NCI-H2227 treated with DMSO at 0.1 percent for 48 hours (cell line): ENCODE results near the gene IFT122.
"Not testable (repeated sequence)": the region's sequence is repeated elsewhere in the genome, so short reads cannot be mapped to it uniquely, and the experiment has no call there.

ENCODE experiments used
- DNase-seq: peaks from one replicate; lab custom pipeline; 2025; lab: John Stamatoyannopoulos, UW

IFT122 gene, protein sequence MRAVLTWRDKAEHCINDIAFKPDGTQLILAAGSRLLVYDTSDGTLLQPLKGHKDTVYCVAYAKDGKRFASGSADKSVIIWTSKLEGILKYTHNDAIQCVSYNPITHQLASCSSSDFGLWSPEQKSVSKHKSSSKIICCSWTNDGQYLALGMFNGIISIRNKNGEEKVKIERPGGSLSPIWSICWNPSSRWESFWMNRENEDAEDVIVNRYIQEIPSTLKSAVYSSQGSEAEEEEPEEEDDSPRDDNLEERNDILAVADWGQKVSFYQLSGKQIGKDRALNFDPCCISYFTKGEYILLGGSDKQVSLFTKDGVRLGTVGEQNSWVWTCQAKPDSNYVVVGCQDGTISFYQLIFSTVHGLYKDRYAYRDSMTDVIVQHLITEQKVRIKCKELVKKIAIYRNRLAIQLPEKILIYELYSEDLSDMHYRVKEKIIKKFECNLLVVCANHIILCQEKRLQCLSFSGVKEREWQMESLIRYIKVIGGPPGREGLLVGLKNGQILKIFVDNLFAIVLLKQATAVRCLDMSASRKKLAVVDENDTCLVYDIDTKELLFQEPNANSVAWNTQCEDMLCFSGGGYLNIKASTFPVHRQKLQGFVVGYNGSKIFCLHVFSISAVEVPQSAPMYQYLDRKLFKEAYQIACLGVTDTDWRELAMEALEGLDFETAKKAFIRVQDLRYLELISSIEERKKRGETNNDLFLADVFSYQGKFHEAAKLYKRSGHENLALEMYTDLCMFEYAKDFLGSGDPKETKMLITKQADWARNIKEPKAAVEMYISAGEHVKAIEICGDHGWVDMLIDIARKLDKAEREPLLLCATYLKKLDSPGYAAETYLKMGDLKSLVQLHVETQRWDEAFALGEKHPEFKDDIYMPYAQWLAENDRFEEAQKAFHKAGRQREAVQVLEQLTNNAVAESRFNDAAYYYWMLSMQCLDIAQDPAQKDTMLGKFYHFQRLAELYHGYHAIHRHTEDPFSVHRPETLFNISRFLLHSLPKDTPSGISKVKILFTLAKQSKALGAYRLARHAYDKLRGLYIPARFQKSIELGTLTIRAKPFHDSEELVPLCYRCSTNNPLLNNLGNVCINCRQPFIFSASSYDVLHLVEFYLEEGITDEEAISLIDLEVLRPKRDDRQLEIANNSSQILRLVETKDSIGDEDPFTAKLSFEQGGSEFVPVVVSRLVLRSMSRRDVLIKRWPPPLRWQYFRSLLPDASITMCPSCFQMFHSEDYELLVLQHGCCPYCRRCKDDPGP

DNA sequence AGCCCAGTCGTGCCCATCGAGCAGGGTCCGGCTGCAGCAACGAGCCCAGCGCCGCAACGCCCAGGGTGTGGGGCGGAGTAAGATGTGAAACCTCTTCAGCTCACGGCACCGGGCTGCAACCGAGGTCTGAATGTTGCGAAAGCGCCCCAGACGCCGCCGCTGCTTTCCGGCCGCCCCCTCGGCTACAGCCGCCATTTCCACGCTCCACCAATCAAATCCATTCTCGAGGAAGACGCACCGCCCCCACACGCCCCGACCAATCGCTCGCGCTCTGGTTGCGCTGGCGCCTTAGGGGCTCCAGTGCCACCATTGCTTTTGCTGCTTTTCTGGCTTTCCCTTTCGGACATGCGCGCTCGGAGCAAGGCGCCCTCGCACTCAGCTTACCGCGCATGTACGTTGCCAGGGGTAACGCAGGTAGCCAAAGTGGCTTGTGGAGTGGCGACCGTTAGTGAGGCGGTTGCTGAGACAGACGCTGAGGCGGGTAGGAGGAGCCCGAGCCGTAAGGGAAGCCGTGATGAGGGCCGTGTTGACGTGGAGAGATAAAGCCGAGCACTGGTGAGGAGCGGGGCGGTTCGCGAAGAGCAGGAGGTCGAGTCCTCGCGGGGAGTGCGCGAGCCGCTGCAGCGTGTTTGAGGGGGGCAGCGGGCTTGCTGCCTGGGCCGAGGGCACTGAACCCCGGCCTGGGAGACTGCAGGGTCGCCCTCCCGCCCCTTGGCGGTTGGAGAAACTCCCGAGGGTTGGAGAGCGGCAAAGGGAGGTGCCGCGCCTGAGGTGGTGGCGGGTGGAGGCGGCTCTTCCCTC is at the start of gene IFT122, which contains the start of gene MBD4:
Gene IFT122, plus strand, starts transcription at position 408 of the 801 bp plus-strand sequence. Its CDS starts 107 bp downstream, at position 515.
Gene MBD4, minus strand, starts transcription at position 132 of the 801 bp plus-strand sequence. Its CDS starts 115 bp downstream, at position 17.
- peak; percentile 95 for DNase-seq

DNA sequence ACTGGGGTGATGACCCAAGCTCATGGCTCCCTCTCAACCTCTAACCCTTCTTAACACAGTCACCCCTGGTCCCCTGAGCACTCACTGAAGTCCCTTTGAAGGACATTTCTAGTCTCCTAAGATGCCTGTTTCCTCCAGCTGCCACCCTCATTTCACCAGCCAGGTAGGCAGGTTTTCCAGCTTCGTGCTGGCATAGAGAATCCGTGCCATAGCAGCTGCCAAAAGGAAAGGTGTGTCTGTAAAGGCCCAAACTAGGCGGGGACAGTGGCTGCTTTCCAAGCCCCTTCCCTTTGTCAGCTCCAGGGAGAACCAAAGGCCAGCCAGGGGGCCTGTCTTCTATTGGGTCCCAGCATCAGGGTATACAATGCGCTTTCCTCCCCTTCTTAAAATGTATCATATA is 48.4 kb upstream of the IFT122 start:
- DNase-seq, result not testable (repeated sequence)

DNA sequence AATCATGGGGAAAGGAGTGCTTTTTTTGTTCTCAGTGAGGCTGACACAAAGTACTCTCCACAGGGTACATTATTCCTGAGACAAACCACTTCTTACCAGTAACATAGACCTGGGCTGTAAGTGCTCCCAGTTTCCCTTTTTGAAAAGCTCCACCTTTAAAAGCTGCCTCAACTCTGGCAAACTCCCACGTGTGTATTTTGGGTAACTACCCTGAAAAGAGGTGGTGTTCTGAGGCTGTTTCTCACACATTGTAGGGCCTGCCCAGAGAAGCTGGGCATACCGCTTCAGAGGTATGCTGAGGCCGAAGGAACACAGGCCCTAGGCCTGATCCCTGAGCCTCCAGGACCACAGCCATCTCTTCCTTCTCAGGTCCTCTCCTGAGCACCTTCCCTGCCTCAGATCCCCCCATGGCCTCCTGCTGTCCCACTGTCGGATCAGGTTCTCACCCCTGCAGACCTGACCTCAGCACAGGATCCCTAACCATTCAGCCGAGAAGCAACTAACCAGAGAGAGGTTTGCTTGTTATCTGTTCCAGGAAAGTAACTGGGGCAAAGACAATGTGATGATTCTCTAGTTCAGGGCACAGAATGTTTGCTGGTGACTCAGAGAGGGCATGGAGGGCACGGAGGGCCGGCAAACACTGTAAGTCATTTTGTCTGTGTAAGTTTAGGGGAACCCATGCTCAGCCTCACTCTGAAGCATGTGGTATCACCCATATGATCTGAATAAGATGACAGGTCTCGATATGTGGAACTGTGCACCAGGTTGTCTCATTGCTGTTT is 47.7 kb upstream of the IFT122 start:
- DNase-seq, result not testable (repeated sequence)

DNA sequence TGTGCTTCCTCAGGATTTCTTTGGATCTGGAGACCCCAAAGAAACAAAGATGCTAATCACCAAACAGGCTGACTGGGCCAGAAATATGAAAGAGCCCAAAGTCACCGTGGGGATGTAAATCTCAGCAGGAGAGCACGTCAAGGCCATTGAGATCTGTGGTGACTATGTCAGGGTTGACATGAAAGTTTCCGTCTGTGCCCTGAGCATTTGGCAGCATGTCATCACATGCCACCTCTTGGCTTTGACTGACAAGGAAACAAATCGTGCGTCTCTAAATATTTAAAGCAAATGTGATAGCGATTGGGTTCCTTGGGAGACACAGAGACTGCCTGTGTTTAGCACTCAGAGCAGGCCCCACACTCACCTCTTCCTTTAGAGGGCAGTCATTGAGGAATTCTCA is 46.8 kb upstream of the IFT122 start:
- DNase-seq, result no peak

DNA sequence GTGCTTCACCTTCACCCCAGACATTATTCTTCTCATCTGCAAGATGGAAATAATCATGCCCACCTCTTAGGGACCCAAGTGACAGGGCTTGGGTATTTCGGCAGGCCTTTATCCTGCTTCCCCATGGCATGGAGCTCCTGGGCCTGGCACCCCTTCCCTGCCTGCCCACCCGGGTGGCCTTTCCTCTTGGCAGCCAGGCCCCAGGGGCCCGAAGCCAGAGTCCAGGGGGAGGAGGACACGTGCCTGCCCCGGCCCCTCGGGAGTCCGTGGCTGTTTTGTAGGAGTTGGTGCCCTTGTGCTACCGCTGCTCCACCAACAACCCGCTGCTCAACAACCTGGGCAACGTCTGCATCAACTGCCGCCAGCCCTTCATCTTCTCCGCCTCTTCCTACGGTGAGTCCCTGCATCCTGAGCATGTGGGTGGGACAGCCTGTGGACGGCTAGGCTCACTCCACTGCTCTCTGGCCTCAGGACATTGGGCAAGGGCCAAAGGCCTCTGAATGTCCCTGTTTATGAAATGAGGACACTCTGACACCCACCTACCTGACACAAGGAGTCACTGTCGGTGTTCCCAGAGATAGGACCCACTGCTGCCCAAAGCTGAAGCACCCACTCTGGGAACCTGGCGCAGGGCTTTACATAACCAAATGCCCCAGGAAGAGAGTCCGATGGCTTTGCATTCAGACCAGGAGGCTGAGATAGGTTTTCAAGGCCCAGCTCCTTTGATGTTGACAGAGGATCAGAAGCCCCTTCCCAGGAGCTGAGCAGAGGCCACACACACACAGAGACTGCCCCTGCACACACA is 46.1 kb upstream of the IFT122 start:
- DNase-seq, result not testable (repeated sequence)

DNA sequence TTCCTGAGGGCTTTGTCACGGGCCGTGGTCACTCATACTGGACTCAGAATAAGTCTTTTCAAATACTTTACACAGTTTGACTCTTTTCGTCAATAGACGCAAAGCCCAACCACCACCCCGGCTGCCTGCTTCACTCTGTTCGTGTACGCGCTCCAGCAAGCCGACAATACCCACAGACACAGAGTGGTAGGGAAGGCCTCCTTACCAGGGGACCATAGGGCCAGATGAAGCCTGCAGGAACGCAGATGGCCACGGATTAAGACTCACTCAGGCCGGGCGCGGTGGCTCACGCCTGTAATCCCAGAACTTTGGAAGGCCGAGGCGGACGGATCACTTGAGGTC is 41.2 kb upstream of the IFT122 start:
- DNase-seq, result no peak

DNA sequence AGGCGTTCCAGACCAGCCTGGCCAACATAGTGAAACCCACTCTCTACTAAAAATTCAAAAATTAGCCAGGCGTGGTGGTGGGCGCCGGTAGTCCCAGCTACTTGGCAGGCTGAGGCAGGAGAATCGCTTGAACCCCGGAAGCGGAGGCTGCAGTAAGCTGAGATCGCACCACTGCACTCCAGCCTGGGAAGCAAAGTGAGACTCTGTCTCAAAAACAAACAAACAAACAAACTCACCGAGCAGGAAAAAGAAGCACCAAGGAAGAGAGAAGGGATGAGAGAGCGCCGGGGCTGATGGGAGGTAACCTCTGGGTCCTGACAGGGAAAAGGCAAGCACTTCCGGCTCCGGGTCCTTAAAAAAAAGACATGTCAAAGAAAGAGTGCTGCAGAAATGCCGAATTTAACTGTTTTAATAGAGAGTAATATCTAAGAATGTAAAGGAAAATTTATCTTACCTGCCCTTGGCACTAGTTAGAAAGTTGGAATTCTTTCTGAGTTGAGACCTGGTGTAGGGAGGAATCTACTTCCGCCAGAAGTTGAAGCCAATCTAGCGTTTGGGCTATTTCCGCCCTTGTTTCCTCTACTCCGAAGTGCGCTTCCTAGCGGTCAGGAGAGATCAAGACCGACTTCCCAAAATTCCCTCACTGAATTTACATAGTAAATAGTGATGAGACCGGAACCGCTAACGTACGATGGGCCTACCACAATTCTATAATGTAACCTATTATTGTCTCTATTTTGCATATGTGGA is 40.7 kb upstream of the IFT122 start:
- DNase-seq, result peak; percentile 86

DNA sequence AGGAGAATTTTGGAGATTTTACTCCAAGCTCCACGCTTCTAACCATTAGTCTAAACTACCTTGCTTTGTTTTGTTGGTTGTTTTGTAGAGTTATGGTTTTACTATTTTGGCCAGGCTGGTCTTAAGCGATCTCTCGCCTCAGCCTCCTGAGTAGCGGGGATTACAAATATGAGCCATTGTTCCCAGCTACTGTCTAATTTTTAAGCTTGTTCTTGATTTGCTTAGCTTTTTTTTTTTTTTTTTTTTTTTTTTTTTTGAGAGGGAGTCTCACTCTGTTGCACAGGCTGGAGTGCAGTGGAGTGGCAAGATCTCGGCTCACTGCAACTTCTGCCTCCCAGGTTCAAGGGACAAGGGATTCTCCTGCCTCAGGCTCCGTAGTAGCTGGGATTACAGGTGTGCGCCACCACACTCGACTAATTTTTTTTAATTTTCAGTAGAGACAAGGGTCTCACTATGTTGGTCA is 40.1 kb upstream of the IFT122 start:
- DNase-seq, result no peak

DNA sequence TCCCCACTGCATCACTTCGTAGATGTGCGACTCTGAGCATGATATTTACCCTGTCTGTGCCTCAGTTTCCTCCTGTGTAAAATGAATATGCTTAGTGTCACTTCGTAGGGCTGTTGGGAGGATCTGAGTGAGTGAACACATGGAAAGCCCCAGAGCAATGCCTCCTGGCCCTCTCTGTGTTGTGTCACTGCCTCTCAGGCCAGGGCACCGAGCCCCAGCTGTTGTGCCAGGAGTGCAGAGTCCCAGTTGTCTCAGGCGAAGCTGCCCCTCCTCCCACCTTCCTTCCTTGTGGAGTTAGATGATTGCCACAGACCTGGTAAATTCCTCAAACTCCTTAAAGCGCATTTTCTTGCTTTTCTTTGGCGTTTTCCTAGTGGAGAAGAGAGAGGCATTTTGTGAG is 37.8 kb upstream of the IFT122 start:
- no peak for DNase-seq

DNA sequence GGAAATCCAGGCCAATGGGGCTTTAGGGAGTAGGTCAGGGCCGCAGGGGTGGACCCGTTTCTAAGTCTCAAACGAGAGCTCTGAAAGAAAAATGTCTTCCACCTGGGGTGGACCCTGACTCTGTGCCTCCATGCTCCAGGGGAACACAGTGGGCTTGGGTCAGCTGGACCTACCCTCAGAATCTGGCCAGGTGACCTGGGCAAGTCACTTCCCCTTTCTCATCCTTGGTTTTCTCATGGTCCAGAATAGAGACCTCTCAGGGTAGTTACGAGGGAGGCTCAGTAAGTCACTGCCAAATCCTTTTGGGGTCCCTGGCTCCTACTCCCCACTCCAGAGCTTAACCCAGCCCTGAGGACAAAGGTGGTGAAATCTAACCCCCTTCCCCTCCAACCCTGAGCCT is 37.4 kb upstream of the IFT122 start:
- no peak for DNase-seq

DNA sequence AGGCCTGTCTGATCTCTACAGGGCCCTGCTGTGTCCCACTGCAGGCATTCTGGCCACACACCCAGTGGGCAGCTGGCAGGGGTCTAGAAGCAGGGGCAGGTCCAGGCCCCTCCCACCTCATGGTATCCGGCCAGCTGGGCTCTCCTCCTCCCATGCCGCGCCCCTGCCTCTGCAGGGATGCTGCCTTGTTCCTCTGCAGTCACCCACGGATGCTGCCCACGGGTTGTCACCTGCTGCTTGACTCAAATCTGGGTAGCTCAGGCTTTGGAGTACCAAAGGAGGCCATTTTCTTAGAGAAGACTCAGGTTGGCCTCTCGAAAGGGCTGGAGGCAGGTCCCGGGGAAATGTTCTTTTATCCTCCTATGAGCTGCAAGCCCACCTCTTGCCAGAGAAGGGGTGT is 36.6 kb upstream of the IFT122 start:
- no peak for DNase-seq

DNA sequence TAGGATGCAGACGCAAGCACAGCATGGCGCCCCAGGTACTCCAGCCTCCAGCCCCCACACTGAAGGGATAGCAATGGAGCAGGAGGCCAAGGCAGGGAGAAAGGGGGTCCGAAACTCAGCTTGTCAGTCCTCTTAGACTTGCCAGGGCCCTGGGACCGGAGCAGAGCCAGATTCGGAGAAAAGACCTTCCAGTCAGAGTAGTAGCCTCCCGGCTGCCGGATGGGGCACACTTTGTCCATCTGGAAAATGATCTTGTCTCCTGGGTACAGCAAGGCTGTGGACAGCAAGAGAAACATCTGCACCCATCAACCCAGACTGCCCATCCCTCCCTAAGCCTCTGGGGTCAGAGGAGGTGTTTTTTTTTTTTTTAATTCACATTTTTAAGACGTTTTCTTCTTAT is 35.9 kb upstream of the IFT122 start:
- DNase-seq, result no peak

DNA sequence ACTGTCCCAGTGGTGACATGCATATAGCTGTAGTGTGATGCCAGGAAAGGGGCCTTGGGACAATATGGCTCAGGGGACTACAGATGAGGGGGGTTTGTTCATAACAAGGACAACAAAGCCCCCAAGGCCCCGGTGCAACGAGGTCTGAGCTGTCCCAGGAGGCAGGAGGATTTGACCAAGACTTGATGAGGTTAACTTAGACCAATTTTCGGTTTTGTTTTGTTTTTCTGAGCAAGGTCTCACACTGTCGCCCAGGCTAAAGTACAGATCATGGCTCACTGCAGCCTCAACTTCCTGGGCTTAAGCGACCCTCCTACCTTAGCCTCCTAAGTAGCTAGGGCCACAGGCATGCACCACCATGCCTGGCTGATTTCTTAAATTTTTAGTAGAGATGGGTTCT is 35.4 kb upstream of the IFT122 start:
- DNase-seq, result no peak

DNA sequence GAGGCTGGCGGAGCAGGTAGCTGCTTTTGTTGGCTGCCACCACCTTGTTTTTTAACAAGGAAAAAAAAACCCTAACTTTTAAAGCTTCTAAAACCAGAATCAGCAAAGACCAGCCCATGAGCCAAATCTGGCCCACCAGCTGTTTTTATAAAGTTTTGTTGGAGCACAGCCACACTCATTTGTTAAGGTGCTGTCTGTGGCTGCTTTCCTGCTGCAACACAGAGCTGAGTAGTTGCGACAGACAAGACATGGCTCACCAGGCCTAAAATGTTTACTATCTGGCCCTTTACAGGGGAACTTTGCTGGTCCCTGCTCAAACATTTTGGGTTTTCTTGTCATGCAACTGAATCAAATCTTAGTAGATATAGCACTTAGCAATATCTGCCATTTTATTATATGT is 30.5 kb upstream of the IFT122 start:
- no peak for DNase-seq

DNA sequence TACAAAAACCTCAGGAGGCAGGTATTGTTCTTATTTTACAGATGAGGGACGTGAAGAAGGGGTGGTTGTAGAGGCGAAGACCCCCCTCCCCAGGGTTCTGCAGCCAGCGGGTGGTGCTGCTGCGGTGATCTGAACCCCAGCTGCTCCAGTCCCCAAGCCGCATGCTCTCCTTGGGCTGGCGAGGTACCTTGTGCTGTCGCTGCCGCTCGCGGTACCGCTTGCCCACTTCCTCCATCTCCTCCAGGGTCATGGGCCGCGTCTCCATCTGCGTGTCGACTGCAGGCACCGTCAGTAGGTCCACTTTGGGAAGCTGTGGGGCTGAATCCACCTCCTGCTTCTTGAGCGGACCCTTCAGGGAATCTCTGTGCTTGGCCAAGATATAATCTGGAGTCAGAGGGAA is 29.1 kb upstream of the IFT122 start:
- DNase-seq, result no peak

DNA sequence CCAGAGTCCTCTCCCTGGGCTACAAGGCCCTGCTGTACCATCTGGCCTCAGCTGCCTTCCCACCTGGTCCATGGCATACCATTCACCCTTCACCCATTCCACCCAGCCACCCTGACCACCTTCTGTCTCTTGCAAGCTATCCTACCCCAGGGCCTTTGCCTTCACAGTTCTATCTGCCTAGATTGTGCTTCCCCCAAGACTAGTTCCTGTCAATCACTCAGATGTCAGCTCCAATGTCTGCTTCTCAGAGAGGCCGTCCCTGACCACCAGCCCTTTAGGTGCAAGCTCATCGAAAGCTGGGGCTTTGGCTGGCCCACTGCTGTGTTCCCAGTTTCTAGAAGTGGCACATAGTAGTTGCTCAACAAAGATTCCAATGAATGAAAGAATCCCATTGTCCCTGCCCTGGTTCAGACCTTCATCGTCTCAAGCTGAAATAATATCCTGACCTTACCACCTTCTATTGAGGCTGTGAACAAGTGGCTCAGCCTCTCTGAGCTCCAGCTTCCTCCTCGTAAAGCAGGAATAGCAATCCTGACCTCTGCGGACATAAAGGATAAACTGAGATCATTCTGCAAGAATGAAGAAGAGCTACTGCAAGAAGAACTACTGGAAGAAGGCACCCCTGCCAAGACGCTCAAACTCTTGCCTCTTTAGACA is 27.4 kb upstream of the IFT122 start:
- DNase-seq, result no peak

DNA sequence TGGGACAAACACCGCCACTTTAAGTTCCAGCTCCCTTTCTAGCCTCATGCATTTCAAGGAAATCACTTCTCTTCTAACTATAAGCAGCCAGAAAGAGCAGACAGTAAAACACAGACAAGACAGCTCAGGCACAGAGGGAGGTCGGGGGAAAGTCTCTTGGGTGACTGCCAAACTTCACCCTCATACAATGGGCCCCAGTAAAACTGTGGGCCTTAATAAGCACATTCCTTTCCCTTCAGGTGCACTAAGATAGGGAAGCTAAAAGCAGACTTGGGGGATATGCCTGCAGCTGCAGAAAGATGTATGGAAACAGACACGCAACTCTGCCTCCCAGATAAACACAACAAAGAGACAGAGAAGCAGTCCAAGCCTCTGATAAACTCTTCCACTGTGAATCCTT is 26.8 kb upstream of the IFT122 start:
- DNase-seq, result not testable (repeated sequence)
